HepG2 (cell line): Measurements from ENCODE around the gene DNAJC24. TPM values are rescaled to one million over a fixed set of nuclear protein-coding genes. Genes with fewer than 3 reads are reported as not detected.

Source experiments
- ATAC-seq: fragments of 200-7000 bp; cut with Tn5 transposase; 3 replicates; pipeline ENCODE4 v1.9.1; 2020; ENCODE audit warnings: mild to moderate bottlenecking, moderate library complexity
- BruUV-seq: library from RNA; stranded (reverse); fragments of 400-500 nt; replicated peaks from 2 replicates; lab custom pipeline; 2021; lab: Mats Ljungman, UMichigan
- CTCF ChIA-PET: fragments of 300-600 bp; formaldehyde crosslinking; extraction: SDS; loops from one replicate; lab custom pipeline; 2021; ENCODE audit warnings: low total read pairs, inconsistent platforms, low intra/inter-chr PET ratio; lab: Yijun Ruan, JAX
- POLR2A ChIA-PET: fragments of 350-600 bp; sonication (Branson Sonifier 250); formaldehyde crosslinking; loops from one replicate; lab custom pipeline; 2020; ENCODE audit warnings: antibody characterized with exemption, inconsistent platforms; lab: Yijun Ruan, JAX
- DNase-seq: peaks from one replicate; pipeline ENCODE4 v3.0.0-alpha.2; 2015; ENCODE audit warnings: low spot score
- FAIRE-seq: peaks from 3 replicates; lab custom pipeline; 2011; peaks lifted over from hg19 to GRCh38; lab: Jason Lieb, UNC
- H2AFZ ChIP-seq: one replicate; pipeline ENCODE4 v1.6.1; 2011; ENCODE audit warnings: low read length, inconsistent platforms
- H3K27ac ChIP-seq: fragments of 300-600 bp; 3 replicates; pipeline ENCODE4 v1.8.0; 2011; ENCODE audit warnings: mixed run types, mild to moderate bottlenecking, mixed read lengths, low read length, inconsistent platforms; ENCODE audit not compliant: insufficient read depth; ENCODE audit errors: extremely low read length
- H3K27me3 ChIP-seq, 2 experiments: fragments of 200-600 bp in 1 of 2; 2 replicates in 1 of 2; 3 replicates in 1 of 2; pipeline versions ENCODE4 v1.6.0 to v1.8.0; 2011; ENCODE audit warnings: low read length in 2 of 2, mild to moderate bottlenecking in 2 of 2, moderate library complexity in 2 of 2, inconsistent platforms in 1 of 2; ENCODE audit not compliant: insufficient read depth in 2 of 2, control insufficient read depth in 1 of 2
- H3K36me3 ChIP-seq, 2 experiments: fragments of 200-600 bp in 1 of 2; replicated peaks in 1 of 2; 2 replicates in 1 of 2; 3 replicates in 1 of 2; pipeline versions ENCODE4 v1.5.1 to v1.8.0; 2011; ENCODE audit warnings: low read length in 2 of 2, inconsistent platforms in 1 of 2; ENCODE audit not compliant: insufficient read depth in 2 of 2, control insufficient read depth in 1 of 2
- H3K4me1 ChIP-seq: 2 replicates; pipeline ENCODE4 v1.5.1; 2012; ENCODE audit warnings: low read length, inconsistent platforms; ENCODE audit not compliant: insufficient read depth
- H3K4me2 ChIP-seq: 2 replicates; pipeline ENCODE4 v1.6.0; 2011; ENCODE audit warnings: low read depth, low read length, inconsistent platforms
- H3K4me3 ChIP-seq, 3 experiments: fragments of 200-600 bp in 1 of 3; sonication (generic), shearing (Covaris generic) in 1 of 3; replicated peaks in 1 of 3; 2 replicates each; pipeline ENCODE4 v1.5.1; 2011 to 2016; ENCODE audit warnings: low read length in 3 of 3, inconsistent platforms in 2 of 3, low read depth in 2 of 3, mild to moderate bottlenecking in 2 of 3, control low read depth in 1 of 3, mixed read lengths in 1 of 3; ENCODE audit not compliant: insufficient read depth in 1 of 3
- H3K79me2 ChIP-seq: one replicate; pipeline ENCODE4 v1.6.1; 2011; ENCODE audit warnings: low read length, inconsistent platforms; ENCODE audit not compliant: insufficient read depth
- H3K9ac ChIP-seq: 2 replicates; pipeline ENCODE4 v1.6.0; 2011; ENCODE audit warnings: mild to moderate bottlenecking, low read depth, low read length, inconsistent platforms; ENCODE audit not compliant: insufficient read depth
- H3K9me3 ChIP-seq: 2 replicates; pipeline ENCODE4 v1.5.1; 2012; ENCODE audit warnings: mild to moderate bottlenecking, low read length
- H4K20me1 ChIP-seq: 2 replicates; pipeline ENCODE4 v1.6.0; 2011; ENCODE audit warnings: inconsistent platforms, mild to moderate bottlenecking, low read length, moderate library complexity; ENCODE audit not compliant: insufficient read depth
- BHLHE40 ChIP-seq: IDR thresholded peaks from 2 replicates; pipeline ENCODE4 v1.6.1; 2011; ENCODE audit warnings: low read length, improper control_type of control experiment
- CREBL2 ChIP-seq: sonication (generic); formaldehyde crosslinking; IDR thresholded peaks from 2 replicates; pipeline ENCODE4 v1.8.1; 2023; ENCODE audit warnings: missing genetic modification reagents, mild to moderate bottlenecking, borderline replicate concordance
- GMEB1 ChIP-seq: sonication (generic); formaldehyde crosslinking; IDR thresholded peaks from 2 replicates; pipeline ENCODE4 v1.5.1; 2020; ENCODE audit warnings: missing genetic modification reagents, mild to moderate bottlenecking, borderline replicate concordance
- IKZF4 ChIP-seq: sonication (generic); formaldehyde crosslinking; IDR thresholded peaks from 2 replicates; pipeline ENCODE4 v1.5.1; 2020; ENCODE audit warnings: borderline replicate concordance, mild to moderate bottlenecking, low read depth, missing genetic modification reagents; ENCODE audit errors: not compliant biosample characterization
- NFKBIZ ChIP-seq: IDR thresholded peaks from 2 replicates; pipeline ENCODE4 v1.6.1; 2018; ENCODE audit warnings: missing genetic modification reagents, missing compliant biosample characterization
- PATZ1 ChIP-seq: sonication (generic); formaldehyde crosslinking; IDR thresholded peaks from 2 replicates; pipeline ENCODE4 v1.4.0; 2020; ENCODE audit warnings: missing genetic modification reagents
- RAD21 ChIP-seq: fragments of 450-650 bp; formaldehyde crosslinking; IDR thresholded peaks from 2 replicates; pipeline ENCODE4 v1.5.0; 2020; ENCODE audit warnings: mild to moderate bottlenecking
- SIX4 ChIP-seq: sonication (generic); formaldehyde crosslinking; IDR thresholded peaks from 2 replicates; pipeline ENCODE4 v1.4.0; 2020; ENCODE audit warnings: missing genetic modification reagents
- SMYD3 ChIP-seq: sonication (generic); formaldehyde crosslinking; IDR thresholded peaks from 2 replicates; pipeline ENCODE4 v1.8.1; 2023; ENCODE audit warnings: mild to moderate bottlenecking, missing genetic modification reagents
- ZFX ChIP-seq: sonication (generic); formaldehyde crosslinking; IDR thresholded peaks from 2 replicates; pipeline ENCODE4 v1.4.0; 2020; ENCODE audit warnings: mild to moderate bottlenecking, low read depth, missing genetic modification reagents, moderate library complexity
- ZNF496 ChIP-seq: sonication (generic); formaldehyde crosslinking; IDR thresholded peaks from 2 replicates; pipeline ENCODE4 v1.8.1; 2023; ENCODE audit warnings: mild to moderate bottlenecking, moderate library complexity, missing genetic modification reagents; ENCODE audit not compliant: insufficient replicate concordance
- WGBS: methylation state at CpG from one replicate; pipeline ENCODE4 v1.1.6; 2017; ENCODE audit warnings: low lambda C conversion rate; 5-methylcytosine and 5-hydroxymethylcytosine counted together
- in situ Hi-C: cut with HindIII; loops from 2 replicates; pipeline ENCODE4 v1.10.0; 2017; ENCODE audit warnings: low pct_unique_long_range_greater_than_20kb; ENCODE audit not compliant: extremely low pct_ligation_motif_present
- intact Hi-C: fragments of 100-400 bp; cut with micrococcal nuclease; formaldehyde crosslinking; loops from one replicate; pipeline ENCODE4 v1.10.0; 2022; ENCODE audit not compliant: unreplicated experiment
- polyA plus RNA-seq, 8 experiments: library from polyadenylated mRNA; depleted of rRNA in 3 of 8; stranded (reverse) in 7 of 8; unstranded in 1 of 8; fragments of >200 nt; fragmentation: Illumina TruSeq in 4 of 8; extraction: Trizol in 4 of 8; gene quantifications; 2 replicates each; pipeline versions ENCODE4 v1.2.1 to v1.2.3, GENCODE V29; 2011 to 2016; ENCODE audit warnings: low read depth in 4 of 8, missing spikeins in 1 of 8, mixed read lengths in 1 of 8; ENCODE audit not compliant: insufficient read depth in 1 of 8
- total RNA-seq, 5 experiments: library from RNA; depleted of rRNA; stranded (reverse); fragments of >200 nt; fragmentation: Illumina TruSeq; extraction: Trizol; gene quantifications; 2 replicates each; pipeline ENCODE4 v1.2.3, GENCODE V29; 2016; ENCODE audit warnings: low read depth in 1 of 5

DNAJC24 gene
- total and polyA plus RNA-seq, 2 of the 13 experiments (the other 11 are each of a cell fraction or from before 2014, with no cell fraction given) = 10.5 to 13.7 TPM

GRCh38 chr11:31419138-31419537 is 49.5 kb downstream of the DNAJC24 start:
- H3K27me3 ChIP-seq = no peaks in the 10 kb centered on the region
- in situ Hi-C loops = no loop called here
- CTCF ChIA-PET = no interaction called here
- H3K79me2 ChIP-seq = no peaks in the 10 kb centered on the region
- no peak overlapping the region for H3K27ac ChIP-seq
- ATAC-seq = no peak
- TF ChIP-seq PATZ1 (CRISPR knock-in tag) = no peak
- no peak for TF ChIP-seq NFKBIZ (CRISPR knock-in tag)
- no peak for TF ChIP-seq ZFX (CRISPR knock-in tag)
- TF ChIP-seq IKZF4 (CRISPR knock-in tag) = no peak
- TF ChIP-seq ZNF496 = no peak
- no peak for TF ChIP-seq RAD21 (CRISPR knock-in tag)
- TF ChIP-seq SMYD3 (CRISPR knock-in tag) = no peak
- TF ChIP-seq GMEB1 (CRISPR knock-in tag) = no peak
- TF ChIP-seq SIX4 (CRISPR knock-in tag) = no peak
- no peak for TF ChIP-seq CREBL2
- no peak for TF ChIP-seq BHLHE40
- TF ChIP-seq, all 625 proteins: peak for 0
- no TSS peak for BruUV-seq
- H3K4me1 ChIP-seq = no peaks in the 10 kb centered on the region
- POLR2A ChIA-PET = no interaction called here
- no peak overlapping the region for H3K4me2 ChIP-seq
- no peak overlapping the region for H3K4me3 ChIP-seq
- DNase-seq (no peak), FAIRE-seq (no peak)
- no peak overlapping the region for H2AFZ ChIP-seq
- no peak overlapping the region for H3K9ac ChIP-seq
- 99% methylated on average over 3 of the region's 3 CpGs for WGBS
- no peaks in the 10 kb centered on the region for H3K9me3 ChIP-seq
- H3K36me3 ChIP-seq = peaks cover 0 to 4% of the 10 kb centered on the region in 2 experiments; a peak in 1 of 5 replicates
- intact Hi-C loops = no loop called here
- no peaks in the 10 kb centered on the region for H4K20me1 ChIP-seq
